ENCODE results near the gene NHERF1. TPM values are rescaled to one million over a fixed set of nuclear protein-coding genes. Genes with fewer than 3 reads are reported as not detected.

Gene NHERF1
- total and polyA plus RNA-seq, 2 of the 13 experiments (the other 11 are each of a cell fraction or from before 2014, with no cell fraction given) = 169 to 269 TPM

DNA sequence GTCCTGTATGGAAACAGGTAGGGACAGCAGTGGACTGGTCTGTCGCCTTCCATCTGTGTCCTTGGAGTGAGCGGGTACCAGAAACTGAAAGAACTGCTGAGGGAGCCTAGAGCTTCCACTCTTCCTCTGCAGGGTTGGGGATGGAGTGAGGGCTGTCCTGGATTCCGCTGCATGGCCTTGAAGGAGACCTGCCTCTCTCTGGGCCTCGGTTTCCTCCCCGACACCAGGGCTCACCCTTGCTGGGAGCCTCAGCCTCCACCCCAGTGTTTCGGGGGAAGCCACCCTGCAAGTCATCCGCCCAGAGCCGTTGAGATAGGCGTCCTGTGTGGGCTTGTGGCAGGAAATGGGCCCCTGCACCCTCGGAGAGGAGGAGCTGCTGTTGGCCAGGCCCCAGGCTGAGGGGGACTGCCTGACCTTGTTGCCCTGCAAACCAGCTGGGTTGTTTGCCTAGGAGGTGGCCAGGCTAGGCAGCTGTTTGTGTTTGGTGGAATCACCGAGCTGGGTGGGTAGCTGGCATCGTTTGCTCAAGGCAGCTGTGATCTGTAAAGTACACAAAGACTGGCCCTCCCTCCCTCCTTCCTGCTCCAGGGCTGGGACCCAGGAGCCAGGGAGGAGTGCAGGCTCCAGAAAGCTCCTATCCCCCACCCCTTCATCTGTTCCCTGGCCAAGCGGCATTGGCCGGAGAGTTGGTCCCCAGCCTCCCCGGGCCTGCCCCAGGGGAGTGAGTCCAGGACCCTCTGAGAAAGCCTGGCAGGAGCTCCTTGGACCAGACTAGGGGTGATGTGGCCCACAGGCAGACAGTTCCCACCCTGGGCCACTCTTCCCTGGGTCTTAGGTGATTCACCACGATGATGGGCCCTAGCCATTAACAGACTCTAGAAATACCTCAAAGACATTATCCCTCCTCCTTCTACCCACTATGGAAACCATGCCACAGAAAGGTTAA is 10.1 kb upstream of the NHERF1 start (continued):
- TF ChIP-seq EP300 (IDR thresholded peaks at IDR 0.05; ENCODE audit: low read depth in 2 of 2, low read length in 2 of 2) = peak in 1 of 2 experiments; percentile 64; a peak in 2 of 4 replicates
- peak; percentile 30; the same call in 1 of the 2 replicates for TF ChIP-seq EP300 (CRISPR knock-in tag; IDR thresholded peaks at IDR 0.05; ENCODE audit: borderline replicate concordance)
- TF ChIP-seq TOPORS (CRISPR knock-in tag; IDR thresholded peaks at IDR 0.05) = no peak
- no peak for TF ChIP-seq TGIF2 (CRISPR knock-in tag; IDR thresholded peaks at IDR 0.05)
- no peak for TF ChIP-seq SRSF9 (IDR thresholded peaks at IDR 0.05; ENCODE audit: borderline replicate concordance, insufficient read depth, low read depth, low read length, poor library complexity, severe bottlenecking)
- peak; percentile 26; the same call in 1 of the 2 replicates for TF ChIP-seq TAF1 (CRISPR knock-in tag; IDR thresholded peaks at IDR 0.05)
- TF ChIP-seq TCF7L2 (IDR thresholded peaks at IDR 0.05; ENCODE audit: low read depth, low read length) = no peak
- TF ChIP-seq IRX3 (CRISPR knock-in tag; IDR thresholded peaks at IDR 0.05; ENCODE audit: borderline replicate concordance, low read depth) = no peak
- TF ChIP-seq NFE2L2 (IDR thresholded peaks at IDR 0.05; ENCODE audit: low read length) = no peak
- no peak for TF ChIP-seq ZNF407 (CRISPR knock-in tag; IDR thresholded peaks at IDR 0.05; ENCODE audit: not compliant biosample characterization)
- no peak for TF ChIP-seq ZNF607 (CRISPR knock-in tag; IDR thresholded peaks at IDR 0.05; ENCODE audit: borderline replicate concordance)
- no peak; the same call in 1 of the 2 replicates for TF ChIP-seq SP4 (CRISPR knock-in tag; IDR thresholded peaks at IDR 0.05)
- TF ChIP-seq MED13 (CRISPR knock-in tag; IDR thresholded peaks at IDR 0.05) = no peak
- TF ChIP-seq ZBTB42 (CRISPR knock-in tag; IDR thresholded peaks at IDR 0.05) = peak; percentile 78; the same call in 1 of the 2 replicates
- no peak for TF ChIP-seq PBX3 (CRISPR knock-in tag; IDR thresholded peaks at IDR 0.05; ENCODE audit: borderline replicate concordance)
- TF ChIP-seq MAFG (CRISPR knock-in tag; IDR thresholded peaks at IDR 0.05) = no peak
